Endothelial cell of umbilical vein (primary cell): Measurements from ENCODE around the gene ATP8A1. TPM values are rescaled to one million over a fixed set of nuclear protein-coding genes. Genes with fewer than 3 reads are reported as not detected.

Experiments
- BruUV-seq: library from RNA; stranded (reverse); fragments of 400-500 nt; replicated peaks from 2 replicates; lab custom pipeline; 2021; lab: Mats Ljungman, UMichigan
- CTCF ChIA-PET: fragments of 300-600, 350-600 bp; sonication (Branson Sonifier 250); formaldehyde crosslinking; loops from one replicate; lab custom pipeline; 2021; ENCODE audit warnings: antibody characterized with exemption, inconsistent platforms; lab: Charles Lee
- POLR2A ChIA-PET: fragments of 300-600, 350-600 bp; sonication (Branson Sonifier 250); formaldehyde crosslinking; loops from one replicate; lab custom pipeline; 2021; ENCODE audit warnings: antibody characterized with exemption, inconsistent platforms; lab: Charles Lee
- DNase-seq: peaks from one replicate; pipeline ENCODE4 v3.0.0-alpha.2; 2011; ENCODE audit warnings: low read depth, low spot score
- FAIRE-seq: peaks from 2 replicates; lab custom pipeline; 2011; peaks lifted over from hg19 to GRCh38; lab: Jason Lieb, UNC
- H2AFZ ChIP-seq: 2 replicates; pipeline ENCODE4 v1.6.0; 2012; ENCODE audit warnings: low read depth, low read length, control low read depth, inconsistent platforms
- H3K27ac ChIP-seq: 2 replicates; pipeline ENCODE4 v1.5.1; 2011; ENCODE audit warnings: low read depth, mild to moderate bottlenecking, control low read depth, low read length, moderate library complexity; ENCODE audit not compliant: insufficient read depth
- H3K27me3 ChIP-seq, 2 experiments: 2 replicates each; pipeline versions ENCODE4 v1.6.0 to v1.6.1; 2011; ENCODE audit warnings: low read length in 2 of 2, mixed read lengths in 1 of 2; ENCODE audit not compliant: control insufficient read depth in 2 of 2, insufficient read depth in 2 of 2
- H3K36me3 ChIP-seq, 2 experiments: 2 replicates in 1 of 2; 3 replicates in 1 of 2; pipeline ENCODE4 v1.5.1; 2011; ENCODE audit warnings: low read length in 2 of 2, mild to moderate bottlenecking in 1 of 2, moderate library complexity in 1 of 2; ENCODE audit not compliant: control insufficient read depth in 2 of 2, insufficient read depth in 2 of 2; ENCODE audit errors: extremely low read depth in 1 of 2
- H3K4me1 ChIP-seq: 3 replicates; pipeline ENCODE4 v1.5.1; 2011; ENCODE audit warnings: mild to moderate bottlenecking, low read length; ENCODE audit not compliant: control insufficient read depth, insufficient read depth; ENCODE audit errors: extremely low read depth
- H3K4me2 ChIP-seq: 2 replicates; pipeline ENCODE4 v1.6.1; 2011; ENCODE audit warnings: low read length, control low read depth, mixed read lengths; ENCODE audit not compliant: insufficient read depth
- H3K4me3 ChIP-seq, 3 experiments: fragments of 200-600 bp in 1 of 3; sonication (generic), shearing (Covaris generic) in 1 of 3; replicated peaks in 1 of 3; 2 replicates each; pipeline ENCODE4 v1.5.1; 2011 to 2016; ENCODE audit warnings: control low read depth in 3 of 3, low read length in 3 of 3, mild to moderate bottlenecking in 2 of 3, inconsistent platforms in 1 of 3, low read depth in 1 of 3, moderate library complexity in 1 of 3; ENCODE audit not compliant: insufficient read depth in 1 of 3
- H3K79me2 ChIP-seq: 2 replicates; pipeline ENCODE4 v1.6.0; 2012; ENCODE audit warnings: low read length, inconsistent platforms; ENCODE audit not compliant: control insufficient read depth, insufficient read depth
- H3K9ac ChIP-seq: replicated peaks from 2 replicates; pipeline ENCODE3; 2011; ENCODE audit warnings: low read length, control low read depth; ENCODE audit not compliant: insufficient read depth; ENCODE audit errors: extremely low read depth
- H3K9me1 ChIP-seq: replicated peaks from 3 replicates; pipeline ENCODE4 v1.6.0; 2011; ENCODE audit warnings: mild to moderate bottlenecking, low read length; ENCODE audit not compliant: control insufficient read depth, insufficient read depth; ENCODE audit errors: extremely low read depth
- H3K9me3 ChIP-seq: replicated peaks from 2 replicates; pipeline ENCODE4 v1.5.1; 2012; ENCODE audit warnings: low read length, inconsistent platforms; ENCODE audit not compliant: control insufficient read depth, insufficient read depth
- H4K20me1 ChIP-seq: replicated peaks from 2 replicates; pipeline ENCODE3; 2011; ENCODE audit warnings: mild to moderate bottlenecking, low read length; ENCODE audit not compliant: control insufficient read depth, insufficient read depth; ENCODE audit errors: extremely low read depth
- EZH2 ChIP-seq: IDR thresholded peaks from 2 replicates; pipeline ENCODE4 v1.6.1; 2012; ENCODE audit warnings: borderline replicate concordance, low read depth, mild to moderate bottlenecking, moderate library complexity, low read length, inconsistent platforms; ENCODE audit not compliant: severe bottlenecking
- FOS ChIP-seq: IDR thresholded peaks from 2 replicates; pipeline ENCODE4 v1.6.1; 2011; ENCODE audit warnings: mild to moderate bottlenecking, low read length, moderate library complexity, borderline replicate concordance; ENCODE audit not compliant: insufficient read depth
- MYC ChIP-seq: IDR thresholded peaks from one replicate; pipeline ENCODE4 v1.6.1; 2011; ENCODE audit warnings: mild to moderate bottlenecking, low read depth, low read length
- POLR2AphosphoS5 ChIP-seq: IDR thresholded peaks from 2 replicates; pipeline ENCODE4 v1.6.1; 2012; ENCODE audit warnings: low read depth, mild to moderate bottlenecking, control low read depth, low read length, moderate library complexity; ENCODE audit not compliant: insufficient read depth
- dilution Hi-C: fragments of 300-500 bp; cut with MboI; formaldehyde crosslinking; loops from one replicate; pipeline ENCODE4 v1.15.0; 2019; ENCODE audit warnings: low sequenced_read_pairs; ENCODE audit not compliant: extremely low pct_ligation_motif_present
- intact Hi-C: fragments of 100-400 bp; cut with micrococcal nuclease; formaldehyde crosslinking; loops from one replicate; pipeline ENCODE4 v1.10.0; 2022
- polyA plus RNA-seq, 4 experiments: library from polyadenylated mRNA; depleted of rRNA in 3 of 4; stranded (reverse) in 3 of 4; unstranded in 1 of 4; fragments of >200 nt; gene quantifications; 2 replicates each; pipeline versions ENCODE4 v1.2.1 to v1.2.3, GENCODE V29; 2011 to 2012; ENCODE audit warnings: missing spikeins in 1 of 4
- total RNA-seq: library from RNA; stranded (reverse); gene quantifications from 2 replicates; pipeline ENCODE4 v1.2.3, GENCODE V29; 2021

The ATP8A1 gene
- total and polyA plus RNA-seq, 2 donors (not counting 3 experiments of a cell fraction or from before 2014, with no cell fraction given) = 0.97 to 11.5 TPM

DNA sequence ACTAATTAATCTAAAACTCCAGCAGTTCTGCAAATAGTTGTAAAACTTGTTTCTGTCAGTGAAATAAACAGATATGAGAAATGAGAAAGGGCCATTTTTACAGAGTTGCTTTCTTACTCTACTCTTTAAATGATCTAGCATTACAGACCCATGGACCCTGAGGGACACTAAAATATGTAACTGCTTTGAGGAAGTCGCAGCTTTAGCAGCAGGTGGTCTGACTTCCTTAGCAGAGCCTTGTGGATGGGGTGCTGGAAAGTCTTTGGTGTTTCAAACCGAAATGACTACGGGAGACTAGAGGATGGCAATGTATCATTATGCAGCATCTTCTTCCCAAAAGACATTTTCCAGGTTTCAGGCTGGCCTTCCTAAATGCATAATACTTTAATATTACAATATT lies 240.9 kb downstream of the ATP8A1 start:
- ChIA-PET CTCF (interaction anchor here (1.1 kb wide), 1 partner anchor 13 kb away, joined by 3 read pairs; no protein-coding TSS in a partner anchor), POLR2A (no interaction called here)
- Histone ChIP-seq H3K27me3 (no peaks in the 10 kb centered on the region), H2AFZ (peak overlapping the region; percentile 29), H3K27ac (no peak overlapping the region), H3K4me1 (peaks cover 24% of the 10 kb centered on the region), H3K9me1 (no peaks in the 10 kb centered on the region), H3K4me3 (no peak overlapping the region), H3K9me3 (no peaks in the 10 kb centered on the region), H3K79me2 (no peaks in the 10 kb centered on the region), H3K36me3 (no peaks in the 10 kb centered on the region), H3K4me2 (no peak overlapping the region), H3K9ac (no peak overlapping the region), H4K20me1 (no peaks in the 10 kb centered on the region)
- DNase-seq (no peak), FAIRE-seq (no peak)
- TF ChIP-seq MYC (no peak), POLR2AphosphoS5 (no peak)
- dilution Hi-C loops = no loop called here
- intact Hi-C loops = no loop called here
- BruUV-seq = no TSS peak

GRCh38 chr4:42415281-42415680 lies 241.6 kb downstream of the ATP8A1 start:
- no peaks in the 10 kb centered on the region for H3K27me3 ChIP-seq
- no peaks in the 10 kb centered on the region for H3K9me3 ChIP-seq
- H3K4me1 ChIP-seq = peaks cover 31% of the 10 kb centered on the region
- H2AFZ ChIP-seq = no peak overlapping the region
- no peak for DNase-seq
- no peaks in the 10 kb centered on the region for H3K36me3 ChIP-seq
- H3K27ac ChIP-seq = no peak overlapping the region
- no peak for TF ChIP-seq FOS
- TF ChIP-seq EZH2 = no peak
- no peaks in the 10 kb centered on the region for H4K20me1 ChIP-seq
- BruUV-seq = no TSS peak
- intact Hi-C loops (no loop called here), dilution Hi-C loops (no loop called here)
- H3K4me3 ChIP-seq = no peak overlapping the region
- no peaks in the 10 kb centered on the region for H3K9me1 ChIP-seq
- POLR2A ChIA-PET = no interaction called here
- CTCF ChIA-PET = interaction anchor here (1.1 kb wide), 1 partner anchor 14 kb away, joined by 3 read pairs; no protein-coding TSS in a partner anchor
- no peak overlapping the region for H3K4me2 ChIP-seq
- no peak overlapping the region for H3K9ac ChIP-seq
- no peaks in the 10 kb centered on the region for H3K79me2 ChIP-seq
- FAIRE-seq = no peak
